DMS 273 treated with DMSO at 0.1 percent for 48 hours (cell line): ENCODE measurements around the gene PRKCI.
"Not testable (repeated sequence)": the region's sequence is repeated elsewhere in the genome, so short reads cannot be mapped to it uniquely, and the experiment has no call there.

Experiments
- DNase-seq: peaks from one replicate; lab custom pipeline; 2025; lab: John Stamatoyannopoulos, UW

The PRKCI gene

GRCh38 chr3:170221924-170222646 is at the start of gene PRKCI:
TSS of gene PRKCI (plus strand) at chr3:170222424. CDS start at chr3:170222670, 246 bp downstream.
- peak; percentile 98 for DNase-seq

- DNase-seq = no peak
These were observed 43.6 kb upstream of the PRKCI start for GRCh38 chr3:170178651-170179050.

- DNase-seq = no peak
These were observed 42.8 kb upstream of the PRKCI start for GRCh38 chr3:170179432-170179831.

GRCh38 chr3:170180079-170180907 is 41.9 kb upstream of the PRKCI start:
- no peak for DNase-seq

GRCh38 chr3:170180908-170181885 is 41.0 kb upstream of the PRKCI start, which contains the start of gene PHC3:
TSS of gene PHC3 (minus strand) at chr3:170181733. CDS start at chr3:170181715, 18 bp downstream.
- DNase-seq = peak; percentile 91

GRCh38 chr3:170189398-170190256 is 32.6 kb upstream of the PRKCI start:
- DNase-seq = no peak

GRCh38 chr3:170195759-170196158 is 26.5 kb upstream of the PRKCI start:
- not testable (repeated sequence) for DNase-seq

- DNase-seq = no peak
These were observed 25.4 kb upstream of the PRKCI start for GRCh38 chr3:170196833-170197232.

- DNase-seq = no peak
These were observed 21.2 kb upstream of the PRKCI start for GRCh38 chr3:170200987-170201386.

- no peak for DNase-seq
These were observed 20.7 kb upstream of the PRKCI start for GRCh38 chr3:170201527-170201926.

GRCh38 chr3:170203457-170203856 is 18.8 kb upstream of the PRKCI start:
- no peak for DNase-seq

GRCh38 chr3:170204023-170204472 is 18.2 kb upstream of the PRKCI start:
- no peak for DNase-seq

GRCh38 chr3:170204509-170204908 is 17.7 kb upstream of the PRKCI start:
- no peak for DNase-seq

GRCh38 chr3:170205302-170205701 is 16.9 kb upstream of the PRKCI start:
- no peak for DNase-seq

GRCh38 chr3:170206164-170206762 is 16.0 kb upstream of the PRKCI start:
- DNase-seq = not testable (repeated sequence)

GRCh38 chr3:170207717-170208116 is 14.5 kb upstream of the PRKCI start:
- DNase-seq = no peak

GRCh38 chr3:170211668-170212067 is 10.6 kb upstream of the PRKCI start:
- no peak for DNase-seq

GRCh38 chr3:170219850-170220249 is 2.4 kb upstream of the PRKCI start:
- DNase-seq = no peak

- no peak for DNase-seq
These were observed 1.4 kb upstream of the PRKCI start for GRCh38 chr3:170220871-170221270.
